Measurements from ENCODE around the gene TPX2. TPM values are rescaled to one million over a fixed set of nuclear protein-coding genes. Genes with fewer than 3 reads are reported as not detected.

Gene TPX2
- total RNA-seq, 4 donors from 2014 or later: 5.9 to 10.2 (median 7.3) TPM

- WGBS, 2 donors: 85 to 93% methylated on average over 3 of the region's 3 CpGs
- no peak overlapping the region for H3K4me3 ChIP-seq (ENCODE audit: low read depth, poor library complexity, severe bottlenecking)
- no peak for TF ChIP-seq CTCF (IDR thresholded peaks at IDR 0.05)
- no peak for TF ChIP-seq POLR2A (IDR thresholded peaks at IDR 0.05)
- DNase-seq (ENCODE audit: low spot score in 2 of 2): no peak
- intact Hi-C loops (cut with DNase I; ENCODE audit: low total_unique reads): no loop called here
Observed at GRCh38 chr20:31790401-31790800, 51.3 kb downstream of the TPX2 start.

- 82 to 86% methylated on average over 3 of the region's 3 CpGs for WGBS, 2 donors
- intact Hi-C loops (cut with DNase I; ENCODE audit: low total_unique reads): no loop called here
- no peak for DNase-seq (ENCODE audit: low spot score in 2 of 2)
- TF ChIP-seq POLR2A (IDR thresholded peaks at IDR 0.05) (no peak), CTCF (IDR thresholded peaks at IDR 0.05) (no peak)
- H3K4me3 ChIP-seq (ENCODE audit: low read depth, poor library complexity, severe bottlenecking): no peak overlapping the region
Observed at GRCh38 chr20:31797364-31797763, 58.3 kb downstream of the TPX2 start.

GRCh38 chr20:31801508-31801907 is 62.4 kb downstream of the TPX2 start:
- DNase-seq (ENCODE audit: low spot score in 2 of 2): no peak
- 88 to 95% methylated on average over 7 of the region's 7 CpGs for WGBS, 2 donors
- no peak overlapping the region for H3K4me3 ChIP-seq (ENCODE audit: low read depth, poor library complexity, severe bottlenecking)
- intact Hi-C loops (cut with DNase I; ENCODE audit: low total_unique reads): no loop called here
- no peak for TF ChIP-seq POLR2A (IDR thresholded peaks at IDR 0.05)
- no peak for TF ChIP-seq CTCF (IDR thresholded peaks at IDR 0.05)

GRCh38 chr20:31803552-31804291 is 64.6 kb downstream of the TPX2 start:
- no peak for DNase-seq (ENCODE audit: low spot score in 2 of 2)
- intact Hi-C loops (cut with DNase I; ENCODE audit: low total_unique reads): no loop called here
- 91 to 92% methylated on average over 7 of the region's 7 CpGs for WGBS, 2 donors
- TF ChIP-seq CTCF (IDR thresholded peaks at IDR 0.05) (no peak), POLR2A (IDR thresholded peaks at IDR 0.05) (no peak)
- no peak overlapping the region for H3K4me3 ChIP-seq (ENCODE audit: low read depth, poor library complexity, severe bottlenecking)

GRCh38 chr20:31806564-31807355 is 67.7 kb downstream of the TPX2 start:
- intact Hi-C loops (cut with DNase I; ENCODE audit: low total_unique reads): no loop called here
- 74% methylated on average over 8 of the region's 8 CpGs for WGBS, 2 donors
- TF ChIP-seq CTCF (IDR thresholded peaks at IDR 0.05) (no peak), POLR2A (IDR thresholded peaks at IDR 0.05) (no peak)
- H3K4me3 ChIP-seq (ENCODE audit: low read depth, poor library complexity, severe bottlenecking): no peak overlapping the region
- DNase-seq (ENCODE audit: low spot score in 2 of 2): no peak

Measured in lower leg skin (tissue), 4 donors.